ENCODE results near the gene CTNND2. TPM values are rescaled to one million over a fixed set of nuclear protein-coding genes. Genes with fewer than 3 reads are reported as not detected.

CTNND2 gene
- total and polyA plus RNA-seq, 9 of the 15 experiments (the other 6 are each of a cell fraction or from before 2014, with no cell fraction given) = 0.03 to 0.35 TPM; not detected in 7

- TF ChIP-seq ZBTB11 (CRISPR knock-in tag; IDR thresholded peaks at IDR 0.05) = no peak
- TF ChIP-seq ZHX1 (conservative IDR thresholded peaks at IDR 0.05; ENCODE audit: low read length) = no peak
- TF ChIP-seq ZNF778 (CRISPR knock-in tag; IDR thresholded peaks at IDR 0.05) = no peak
- TF ChIP-seq ZNF311 (CRISPR knock-in tag; IDR thresholded peaks at IDR 0.05) = no peak
- TF ChIP-seq JUND (IDR thresholded peaks at IDR 0.05; ENCODE audit: borderline replicate concordance, low read depth, low read length) = no peak
- TF ChIP-seq JUND (tag; IDR thresholded peaks at IDR 0.05; ENCODE audit: borderline replicate concordance, low read depth, low read length) = no peak
- no peak for TF ChIP-seq KLF13 (tag; IDR thresholded peaks at IDR 0.05; ENCODE audit: borderline replicate concordance, low read depth)
- no peak for TF ChIP-seq ZNF23 (CRISPR knock-in tag; IDR thresholded peaks at IDR 0.05)
These were observed 324.9 kb downstream of the CTNND2 start (continued) for GRCh38 chr5:11579351-11579750.

Measured in K562 (cell line).